Activated gamma-delta T cell (primary cell): ENCODE data around the gene URI1.

Experiments
- DNase-seq: peaks from one replicate; lab custom pipeline; 2025; lab: John Stamatoyannopoulos, UW

Gene URI1

DNA sequence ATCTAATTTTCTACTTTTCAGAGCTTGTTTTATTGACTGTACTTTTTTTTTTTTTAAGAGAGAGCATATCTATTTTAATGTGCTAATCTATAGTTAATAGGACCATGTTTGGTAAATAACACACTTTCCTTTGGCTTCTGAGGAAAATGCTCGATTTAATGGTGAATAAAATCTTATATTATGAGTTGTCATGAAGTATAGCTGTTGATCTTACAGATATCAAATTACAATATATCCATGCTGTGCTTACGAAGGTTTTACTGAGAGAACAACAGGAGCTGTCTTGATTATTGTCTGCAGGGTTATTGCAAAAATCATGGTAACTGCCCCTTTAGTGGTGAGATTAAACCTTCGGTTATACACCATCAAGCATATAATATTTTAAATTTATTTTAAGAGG, 29.6 kb downstream of the URI1 start:
- no peak for DNase-seq

DNA sequence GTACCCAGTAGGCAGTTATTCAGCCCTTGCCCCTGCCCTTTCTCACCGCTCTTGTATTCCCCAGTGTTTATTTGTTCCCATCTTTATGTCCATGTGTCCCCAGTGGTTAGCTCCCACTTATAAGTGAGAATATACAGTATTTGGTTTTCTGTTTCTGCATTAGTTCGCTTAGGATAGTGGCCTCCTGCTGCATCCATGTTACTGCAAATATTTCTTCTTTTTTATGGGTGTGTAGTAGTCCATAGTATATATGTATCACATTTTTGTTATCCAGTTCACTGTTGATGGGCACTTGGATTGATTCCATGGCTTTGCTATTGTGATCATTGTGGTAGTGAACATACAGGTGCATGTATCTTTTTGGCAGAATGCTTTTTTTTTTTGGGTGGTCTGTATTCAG, 32.7 kb downstream of the URI1 start:
- no peak for DNase-seq

DNA sequence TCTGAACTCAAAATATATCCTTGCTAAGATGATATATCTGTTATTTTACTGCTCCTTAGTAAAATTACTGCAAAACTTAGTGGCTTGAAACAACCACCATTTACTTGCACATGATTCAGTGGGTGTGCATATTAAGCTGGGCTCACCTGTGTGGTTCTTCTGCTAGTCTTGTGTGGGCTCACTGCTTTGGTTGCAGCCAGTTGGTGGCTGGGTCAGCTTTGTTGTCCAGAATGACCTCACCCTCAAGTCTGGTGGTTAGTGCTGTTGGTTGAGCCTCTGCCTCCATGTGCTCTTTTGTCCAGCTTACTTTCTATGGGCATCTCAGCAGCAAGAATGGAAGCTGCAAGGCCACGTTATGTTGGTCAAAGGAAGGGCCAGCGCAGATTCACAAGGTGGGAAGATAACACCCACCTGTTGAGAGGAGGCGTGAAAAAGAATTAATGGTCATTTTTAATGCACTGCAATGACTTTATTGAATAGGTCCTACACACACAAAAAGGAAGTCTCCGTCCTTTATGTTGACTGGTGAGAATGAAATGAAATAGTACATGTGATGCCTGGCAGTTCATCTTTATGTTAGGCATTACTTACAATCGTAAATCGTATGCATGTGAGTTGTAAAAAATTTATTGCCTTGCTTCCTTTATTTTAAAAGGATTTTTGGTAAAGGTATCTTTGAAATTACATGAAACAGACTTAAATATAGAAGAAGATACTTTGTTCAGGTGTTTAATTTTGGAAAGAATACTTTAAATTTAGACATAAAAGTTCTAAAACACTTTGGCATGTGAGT, 34.3 kb downstream of the URI1 start:
- no peak for DNase-seq

DNA sequence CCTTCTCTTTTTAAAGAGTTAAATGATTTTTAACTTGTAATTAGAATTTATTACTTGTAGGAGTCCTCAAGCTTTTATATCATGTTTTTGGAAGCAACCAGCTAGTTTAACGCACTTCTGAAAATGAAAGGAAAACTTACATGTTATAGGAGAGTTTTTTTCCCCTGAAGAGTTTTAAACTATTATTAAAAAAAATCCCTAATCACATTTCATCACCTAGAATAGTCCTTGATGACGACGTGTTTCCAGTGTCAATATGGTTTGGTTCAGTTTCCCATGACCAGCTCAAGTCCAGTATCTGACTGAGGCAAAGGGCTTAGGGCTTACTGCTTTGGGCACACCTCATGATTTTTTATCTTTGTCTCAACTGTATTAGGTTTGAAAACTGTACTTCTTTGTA, 36.0 kb downstream of the URI1 start:
- DNase-seq = no peak

DNA sequence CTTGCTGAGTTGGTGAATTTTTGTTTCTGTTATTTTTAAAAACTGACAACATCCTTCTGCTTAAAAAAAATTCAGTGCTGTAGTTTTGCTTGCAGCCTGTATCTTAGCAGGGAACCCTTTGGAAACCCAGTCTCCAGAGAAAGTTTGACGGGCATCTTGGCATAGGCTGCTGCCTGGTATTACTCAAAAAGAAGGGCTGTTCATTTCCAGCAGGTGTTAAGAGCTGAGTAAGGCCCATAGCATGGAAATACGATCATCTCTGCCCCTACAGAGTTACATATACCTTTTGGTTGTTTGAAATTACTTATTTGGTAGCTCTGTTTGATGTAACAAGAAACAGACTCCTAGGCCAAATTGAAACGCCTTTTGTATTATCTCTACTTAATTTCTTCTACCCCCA, 41.5 kb downstream of the URI1 start:
- DNase-seq = no peak

DNA sequence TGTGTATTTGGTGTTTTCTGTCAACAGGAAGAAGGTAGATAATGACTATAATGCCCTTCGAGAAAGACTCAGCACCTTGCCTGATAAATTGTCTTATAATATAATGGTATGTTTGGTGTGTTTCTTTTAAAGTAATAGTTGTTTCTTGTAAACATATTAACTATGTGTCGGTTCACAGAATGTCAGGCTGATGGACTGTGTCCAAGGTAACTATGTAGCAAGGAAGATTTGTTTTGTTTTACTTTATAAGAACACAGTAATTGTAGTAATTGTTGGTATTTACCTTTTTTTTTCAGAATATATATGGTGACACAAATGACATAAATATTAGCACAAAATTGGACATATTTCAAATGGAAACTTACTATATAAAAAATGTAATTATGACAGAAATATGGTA, 43.2 kb downstream of the URI1 start:
- DNase-seq = no peak

DNA sequence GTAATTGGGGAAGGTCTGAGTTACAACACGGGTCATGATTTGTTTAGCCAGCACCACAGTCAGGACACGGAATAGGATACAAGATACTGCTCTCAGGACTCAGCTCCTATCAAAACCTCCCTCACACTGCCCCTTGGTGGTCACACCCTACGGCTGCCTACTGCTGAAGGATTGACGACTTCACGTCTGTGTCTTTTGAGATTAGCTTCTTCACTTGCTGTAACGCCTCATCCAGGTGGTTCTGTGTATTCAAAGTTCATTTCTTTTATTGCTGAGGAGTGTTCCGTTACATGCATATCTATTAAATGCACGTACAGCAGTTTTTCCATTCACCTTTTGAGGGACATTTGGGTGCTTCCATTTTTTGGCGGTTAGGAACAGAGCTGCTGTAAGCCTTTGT, 46.3 kb downstream of the URI1 start:
- no peak for DNase-seq

DNA sequence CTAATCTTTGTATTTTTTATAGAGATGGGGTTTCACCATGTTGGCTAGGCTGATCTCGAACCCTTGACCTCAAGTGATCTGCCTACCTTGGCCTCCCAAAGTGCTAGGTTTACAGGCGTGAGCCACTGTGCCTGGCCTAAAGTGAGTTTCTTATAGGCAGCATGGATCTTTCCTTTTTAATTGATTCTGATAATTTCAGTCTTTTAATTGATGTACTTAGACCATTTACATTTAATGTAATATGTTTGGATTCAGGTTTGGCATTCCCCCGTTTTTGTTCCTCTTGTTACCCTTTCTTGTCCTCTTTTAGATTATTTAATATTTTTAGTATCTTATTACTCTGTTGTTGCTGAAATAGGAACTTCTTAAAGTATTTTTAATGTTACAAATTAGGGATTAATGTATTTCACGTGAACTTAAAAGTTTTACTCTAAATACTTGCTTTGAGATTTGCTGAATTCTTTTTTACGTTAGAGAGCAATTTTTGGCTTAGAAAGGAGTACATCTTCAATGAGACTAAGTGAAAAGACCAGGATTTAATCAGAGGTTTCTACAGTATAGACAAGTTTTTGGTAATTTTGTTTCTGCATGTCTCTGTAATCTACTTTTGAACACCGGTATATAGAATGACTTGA, 50.3 kb downstream of the URI1 start:
- no peak for DNase-seq

DNA sequence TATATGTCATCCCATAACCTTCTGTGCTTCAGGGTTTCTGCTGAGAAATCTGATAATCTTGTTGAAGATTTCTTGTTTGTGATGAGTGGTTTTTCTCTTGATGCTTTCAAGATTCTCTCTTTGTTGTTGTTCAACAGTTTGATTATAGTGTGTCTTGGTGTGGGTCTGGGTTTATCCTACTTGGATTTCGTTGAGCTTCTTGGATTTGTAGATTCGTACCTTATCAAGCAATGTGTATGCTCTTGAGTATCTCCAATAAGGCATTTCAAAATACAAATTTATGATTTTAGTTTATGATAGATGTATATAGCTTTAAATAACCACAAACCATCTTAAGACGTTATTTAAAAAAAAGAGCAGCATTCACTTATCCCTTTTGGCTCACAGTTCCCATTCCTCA, 57.5 kb downstream of the URI1 start:
- DNase-seq = no peak

DNA sequence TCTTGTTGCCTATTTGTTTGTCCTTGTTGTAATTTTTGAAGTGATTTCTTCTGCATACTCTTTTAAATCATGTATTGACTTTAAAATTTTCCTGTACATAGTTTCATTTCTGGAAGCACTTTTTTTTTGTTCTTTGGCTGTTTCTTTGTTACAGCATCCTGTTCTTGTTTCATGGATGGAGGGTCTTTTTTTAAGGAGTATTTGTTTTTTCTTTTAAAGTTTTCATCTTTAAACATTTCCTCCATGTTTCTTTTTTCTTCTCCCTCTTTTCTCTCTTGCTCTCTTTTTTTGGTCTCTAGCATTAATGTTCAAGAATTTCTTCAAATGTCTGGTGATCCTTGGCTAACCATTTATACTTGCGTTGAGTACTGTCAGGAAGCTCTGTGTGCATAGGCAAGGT, 58.8 kb downstream of the URI1 start:
- DNase-seq = no peak

DNA sequence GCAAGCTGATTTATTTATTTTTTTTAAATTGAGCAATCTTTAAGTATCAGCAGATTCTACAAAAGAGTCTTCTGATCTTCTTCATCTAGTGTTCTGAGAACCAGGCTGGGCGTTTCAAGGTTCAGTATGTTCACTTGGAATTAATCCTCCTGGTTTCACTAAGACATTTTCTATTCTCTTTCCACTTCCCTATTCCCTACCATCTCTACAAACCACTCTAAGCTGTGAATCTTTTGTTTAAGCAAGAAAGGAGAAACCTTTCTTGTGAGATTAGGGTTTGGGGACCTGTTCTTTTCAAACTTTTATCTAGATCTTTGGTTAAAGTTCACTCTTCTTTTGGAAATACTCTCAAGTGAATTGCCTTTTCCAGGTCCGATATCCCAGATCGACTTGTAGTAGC, 59.3 kb downstream of the URI1 start:
- DNase-seq = no peak

DNA sequence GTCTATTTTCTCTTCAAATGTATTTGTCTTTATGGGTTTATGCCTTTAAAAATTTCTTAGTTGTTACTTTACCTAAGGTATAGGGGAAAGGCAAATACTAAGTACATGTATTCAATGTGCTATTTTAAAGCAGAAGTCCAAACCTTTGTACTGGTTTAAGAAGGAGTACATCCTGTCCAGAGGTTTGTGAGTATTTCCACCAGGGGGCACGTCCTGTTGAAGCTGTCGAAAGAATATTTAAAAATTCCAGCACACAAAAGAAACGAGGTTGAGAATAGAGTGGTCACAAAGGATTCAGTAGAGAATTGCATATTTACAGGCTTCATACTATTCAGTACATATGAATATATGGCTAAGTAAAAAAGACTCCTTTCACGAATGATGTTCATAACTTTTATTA, 59.8 kb downstream of the URI1 start:
- DNase-seq = no peak

DNA sequence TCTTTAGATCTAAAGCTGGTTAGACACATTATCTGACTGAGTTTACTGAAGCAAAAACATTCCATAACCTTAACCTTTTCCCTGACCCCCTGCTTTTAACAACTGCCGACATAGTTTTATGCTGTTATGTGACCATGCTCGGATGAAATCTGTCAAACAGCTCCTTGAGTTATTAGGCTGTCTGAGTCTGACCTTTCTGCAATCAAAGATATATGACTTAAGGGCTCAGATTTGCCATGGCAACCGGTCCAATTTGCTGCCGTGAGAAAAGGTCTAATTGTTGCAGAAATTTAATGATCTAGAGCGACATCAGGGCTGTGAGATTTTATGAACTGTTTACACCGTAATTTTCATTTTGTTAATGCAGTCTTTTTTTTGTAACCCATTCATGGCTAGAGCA, 61.8 kb downstream of the URI1 start:
- no peak for DNase-seq

DNA sequence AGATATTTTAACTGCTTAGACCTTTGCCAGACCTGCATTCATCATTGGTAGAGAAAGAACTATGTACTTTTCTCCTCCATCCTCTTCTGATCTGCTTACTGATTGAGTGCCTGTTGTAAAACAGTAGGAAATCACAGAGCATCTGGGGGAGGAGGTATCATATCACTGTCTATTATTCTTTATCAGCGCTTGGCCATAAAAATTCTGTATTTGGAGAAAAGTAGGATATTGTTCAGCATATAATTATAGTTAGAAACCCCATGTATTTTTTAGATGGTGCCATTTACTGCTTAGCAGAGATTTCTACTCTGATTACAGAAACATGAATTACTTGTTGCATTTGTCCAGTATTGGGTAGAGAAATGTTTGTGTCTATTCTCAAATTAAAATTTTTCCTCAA, 62.4 kb downstream of the URI1 start:
- DNase-seq = no peak

DNA sequence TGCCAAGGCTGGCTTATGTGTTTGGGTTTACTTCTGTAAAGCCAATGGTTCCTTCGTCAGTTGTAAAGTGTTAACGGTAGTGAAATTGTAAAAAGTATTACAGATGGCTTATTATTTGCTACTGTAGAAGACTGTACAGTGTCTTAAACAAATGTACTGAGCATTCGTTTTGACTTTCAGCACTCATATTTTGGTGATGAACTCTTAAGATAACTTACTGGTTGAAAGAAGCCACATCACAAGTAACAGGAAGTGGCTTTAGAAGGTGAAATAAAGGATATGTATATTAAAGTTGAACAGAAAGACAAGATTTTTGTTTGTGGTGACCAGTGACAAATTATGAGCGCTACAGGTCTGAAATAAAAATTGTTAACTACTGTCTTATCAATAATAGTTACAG, 64.2 kb downstream of the URI1 start:
- no peak for DNase-seq

DNA sequence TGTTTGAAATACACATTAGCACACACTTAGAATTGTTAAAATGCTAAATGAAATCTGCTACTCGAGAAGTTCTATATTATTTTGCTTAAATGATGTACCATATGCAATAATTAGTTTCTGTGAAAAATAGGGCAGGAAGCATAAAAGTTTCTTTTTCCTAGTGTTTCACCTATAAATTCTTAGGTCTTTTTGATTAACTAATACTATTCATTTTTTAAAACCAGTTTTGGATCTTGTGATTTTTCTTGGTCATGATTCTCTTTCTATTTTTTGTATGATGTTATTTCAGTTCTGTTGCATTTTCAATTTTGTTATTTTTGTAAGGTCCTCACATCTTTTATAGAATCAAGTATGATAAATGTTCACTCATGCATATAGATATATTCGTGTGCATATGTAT, 66.1 kb downstream of the URI1 start:
- no peak for DNase-seq

DNA sequence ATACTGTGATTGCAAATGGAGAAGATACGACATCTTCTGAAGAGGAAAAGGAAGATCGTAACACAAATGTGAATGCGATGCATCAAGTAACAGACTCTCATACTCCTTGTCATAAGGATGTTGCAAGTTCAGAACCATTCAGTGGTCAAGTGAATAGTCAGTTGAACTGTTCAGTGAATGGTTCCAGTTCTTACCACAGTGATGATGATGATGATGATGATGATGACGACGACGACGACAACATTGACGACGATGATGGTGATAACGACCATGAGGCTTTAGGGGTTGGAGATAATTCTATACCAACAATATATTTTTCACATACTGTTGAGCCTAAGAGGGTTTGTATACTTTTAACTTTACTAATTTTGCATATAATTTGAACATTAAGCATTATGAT, 67.0 kb downstream of the URI1 start:
- DNase-seq = no peak

DNA sequence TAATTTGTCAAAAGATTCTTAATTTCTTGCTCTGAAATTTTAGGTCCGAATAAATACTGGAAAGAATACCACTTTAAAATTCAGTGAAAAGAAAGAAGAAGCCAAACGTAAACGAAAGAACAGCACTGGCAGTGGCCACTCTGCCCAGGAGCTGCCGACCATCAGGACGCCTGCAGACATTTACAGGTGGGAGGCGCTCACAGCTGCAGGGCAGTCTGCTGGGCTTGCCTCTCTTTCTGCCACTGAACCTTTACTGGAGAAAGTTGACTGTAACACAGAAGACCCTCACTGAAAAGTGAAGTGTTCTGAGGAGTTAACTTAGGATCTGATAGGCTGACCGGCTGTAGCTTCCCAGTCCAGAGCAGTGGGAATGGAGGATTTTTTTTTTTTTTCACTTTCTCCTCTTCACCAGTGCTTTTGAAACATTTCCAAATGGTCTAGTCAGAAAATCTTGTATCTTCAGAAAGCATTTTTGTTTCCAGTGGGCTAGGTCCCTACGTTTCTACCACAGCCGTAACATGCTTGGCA, 69.1 kb downstream of the URI1 start:
- DNase-seq = no peak

DNA sequence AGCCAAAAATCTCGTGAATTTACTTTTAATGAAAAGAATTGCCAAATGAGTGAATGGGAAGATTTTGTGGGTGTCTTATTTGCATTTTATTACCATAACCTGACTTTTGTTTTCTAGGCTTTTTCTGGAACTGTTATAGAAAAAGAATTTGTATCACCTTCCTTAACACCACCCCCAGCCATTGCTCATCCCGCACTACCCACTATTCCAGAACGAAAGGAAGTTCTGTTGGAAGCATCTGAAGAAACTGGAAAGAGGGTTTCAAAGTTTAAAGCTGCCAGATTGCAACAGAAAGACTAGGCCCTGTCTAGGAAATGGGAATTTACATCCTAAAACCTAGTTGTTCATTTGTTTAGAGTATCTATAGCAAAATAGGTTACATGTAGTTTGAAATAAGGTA, 72.7 kb downstream of the URI1 start:
- no peak for DNase-seq

DNA sequence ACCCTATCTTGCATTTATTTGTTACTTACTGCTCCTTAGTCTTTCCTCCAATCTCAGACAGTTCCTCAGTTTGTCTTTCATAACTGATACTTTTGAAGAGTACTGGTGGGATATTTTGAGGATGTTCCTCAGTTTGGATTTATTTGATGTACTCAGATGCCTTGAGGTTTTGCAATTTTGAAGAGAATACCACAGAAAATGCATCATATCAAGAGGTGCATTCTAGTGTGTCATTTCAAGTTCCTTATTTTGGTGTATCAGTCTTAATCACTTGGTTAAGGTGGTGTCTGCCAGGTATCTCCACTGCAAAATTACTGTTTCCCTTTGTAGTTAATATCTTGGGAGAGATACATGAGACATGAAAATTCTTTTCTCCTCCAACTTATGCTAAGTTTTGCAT, 75.1 kb downstream of the URI1 start:
- DNase-seq = no peak

DNA sequence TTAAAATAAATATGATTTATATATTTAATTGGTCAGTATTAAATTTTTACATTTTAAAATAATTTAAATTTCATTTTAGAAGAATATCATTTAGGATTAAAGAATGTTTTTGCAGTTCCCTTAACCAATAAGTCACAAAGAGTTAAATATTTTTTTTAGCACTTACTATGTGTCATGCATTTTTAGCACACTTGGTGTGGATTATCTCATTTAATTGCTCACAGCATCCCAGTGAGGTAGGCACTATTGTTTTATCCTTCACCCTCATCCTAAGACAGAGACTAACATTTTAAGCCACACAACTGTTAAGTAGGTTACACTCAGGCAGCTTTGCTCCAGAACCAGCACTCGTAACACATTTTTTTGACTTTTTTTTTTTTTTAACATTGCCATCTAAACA, 78.2 kb downstream of the URI1 start:
- no peak for DNase-seq

DNA sequence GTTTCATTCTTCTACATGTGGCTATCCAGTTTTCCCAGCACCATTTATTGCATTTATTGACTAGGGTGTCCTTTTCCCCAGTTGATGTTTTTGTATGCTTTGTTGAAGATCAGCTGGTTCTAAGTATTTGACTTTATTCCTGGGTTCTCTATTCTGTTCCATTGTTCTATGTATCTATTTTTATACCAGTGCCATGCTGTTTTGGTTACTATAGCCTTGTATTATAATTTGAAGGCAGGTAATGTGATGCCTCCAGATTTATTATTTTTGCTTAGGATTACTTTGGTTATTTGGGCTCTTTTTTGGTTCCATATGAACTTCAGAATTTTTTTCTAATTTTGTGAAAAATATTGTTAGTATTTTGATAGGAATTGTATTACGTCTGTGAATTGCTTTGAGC, 80.6 kb downstream of the URI1 start:
- DNase-seq = no peak

DNA sequence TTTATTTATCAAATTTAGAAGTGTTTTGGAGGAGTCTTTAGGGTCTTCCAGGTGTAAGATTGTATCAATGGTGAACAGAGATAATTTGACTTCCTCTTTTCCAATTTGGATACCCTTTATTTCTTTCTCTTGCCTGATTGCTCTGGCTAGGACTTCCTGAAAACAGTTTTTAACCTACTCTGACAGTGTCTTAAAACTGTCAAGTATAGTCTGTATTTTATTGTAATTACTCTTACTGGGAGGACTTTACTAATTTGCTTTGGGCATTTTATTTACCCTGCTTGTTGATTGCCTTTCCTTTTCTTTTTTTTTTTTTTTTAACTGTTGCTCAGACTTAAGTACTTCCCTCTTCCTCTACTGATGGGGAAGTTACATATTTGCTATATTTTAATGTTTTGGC, 81.3 kb downstream of the URI1 start:
- DNase-seq = no peak

DNA sequence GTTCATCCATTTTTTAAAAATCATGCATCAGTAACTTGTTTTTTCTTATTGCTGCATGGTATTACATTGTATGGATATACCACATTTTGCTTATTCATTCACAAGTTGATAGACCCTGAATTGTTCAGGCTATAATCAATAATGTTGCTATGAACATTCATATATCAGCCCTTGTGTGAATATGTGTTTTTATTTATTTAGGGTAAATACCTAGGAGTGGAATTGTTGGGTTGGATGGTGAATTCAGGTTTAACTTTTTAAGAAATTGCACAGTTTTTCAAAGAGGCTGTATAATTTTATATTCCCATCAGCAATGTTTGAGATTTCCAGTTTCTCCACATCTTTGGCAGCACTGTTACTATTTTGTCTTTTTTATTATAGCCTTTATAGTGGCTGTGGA, 82.1 kb downstream of the URI1 start:
- DNase-seq = no peak
